Measurements from ENCODE around the gene GLI1. TPM values are rescaled to one million over a fixed set of nuclear protein-coding genes. Genes with fewer than 3 reads are reported as not detected.
"Not testable (repeated sequence)": the region's sequence is repeated elsewhere in the genome, so short reads cannot be mapped to it uniquely, and the experiment has no call there.

Gene GLI1
- total and polyA plus RNA-seq, 4 donors = 0.25 to 15.5 (median 2.3) TPM

DNA sequence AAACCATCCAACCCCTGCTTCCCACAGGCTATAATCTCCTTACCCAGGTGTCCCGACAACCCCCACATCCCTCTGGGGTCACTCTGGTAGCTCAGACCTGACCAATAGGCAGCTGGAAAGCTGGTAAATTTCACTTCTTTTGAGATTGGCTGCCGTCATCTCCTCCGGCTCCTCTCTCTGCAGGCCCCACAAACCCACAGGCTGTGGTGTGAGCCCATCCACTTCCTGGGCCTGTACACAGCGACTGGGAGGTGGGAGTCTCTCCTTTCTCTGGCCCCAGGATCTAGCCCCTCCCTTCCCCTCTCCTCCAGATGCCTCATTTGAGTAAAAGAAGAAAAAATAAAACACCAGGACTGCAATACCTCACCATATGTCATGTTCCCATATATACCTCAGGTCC, 24.3 kb upstream of the GLI1 start:
- Histone ChIP-seq H3K36me3 (ENCODE audit: control insufficient read depth in 1 of 2, insufficient read depth in 2 of 2, low read length in 1 of 2) (no peaks in the 10 kb centered on the region), H3K9me3 (ENCODE audit: control insufficient read depth, low read length) (no peaks in the 10 kb centered on the region), H3K4me1 (ENCODE audit: control insufficient read depth in 1 of 2, insufficient read depth in 2 of 2, low read length in 2 of 2) (peaks cover 0 to 6% of the 10 kb centered on the region in 2 donors), H3K4me3 (ENCODE audit: low read length in 2 of 2) (no peak overlapping the region), H3K27ac (ENCODE audit: low read depth in 1 of 2, low read length in 2 of 2) (no peak overlapping the region), H3K27me3 (ENCODE audit: control insufficient read depth in 1 of 2, insufficient read depth in 2 of 2, low read length in 1 of 2) (no peaks in the 10 kb centered on the region)
- WGBS, 2 donors = 54 to 69% methylated on average over 4 of the region's 4 CpGs
- no peak for ATAC-seq (ENCODE audit: low FRiP score)
- intact Hi-C loops (cut with DNase I) = no loop called here
- DNase-seq = no peak

DNA sequence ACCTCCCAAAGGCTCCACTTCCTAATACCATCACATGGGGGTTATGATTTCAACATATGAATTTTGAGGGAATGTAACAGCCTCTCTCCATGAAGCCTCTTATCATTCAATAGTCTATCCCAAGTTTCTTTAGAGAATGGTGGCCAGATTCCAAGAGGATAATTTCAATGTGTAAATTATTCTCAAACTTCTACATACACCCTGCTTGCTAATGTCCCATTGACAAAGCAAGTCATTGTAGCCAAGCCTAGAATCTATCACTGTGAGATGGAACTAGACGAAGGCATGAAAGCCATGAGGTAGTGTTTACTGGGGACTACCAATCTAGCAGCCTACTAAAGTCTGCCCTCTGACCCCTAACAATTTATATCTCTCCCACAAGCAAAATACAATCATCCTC, 21.2 kb upstream of the GLI1 start:
- Histone ChIP-seq H3K4me1 (ENCODE audit: control insufficient read depth in 1 of 2, insufficient read depth in 2 of 2, low read length in 2 of 2) (peaks cover 0 to 6% of the 10 kb centered on the region in 2 donors), H3K27me3 (ENCODE audit: control insufficient read depth in 1 of 2, insufficient read depth in 2 of 2, low read length in 1 of 2) (no peaks in the 10 kb centered on the region), H3K27ac (ENCODE audit: low read depth in 1 of 2, low read length in 2 of 2) (no peak overlapping the region), H3K36me3 (ENCODE audit: control insufficient read depth in 1 of 2, insufficient read depth in 2 of 2, low read length in 1 of 2) (no peaks in the 10 kb centered on the region), H3K4me3 (ENCODE audit: low read length in 2 of 2) (no peak overlapping the region), H3K9me3 (ENCODE audit: control insufficient read depth, low read length) (no peaks in the 10 kb centered on the region)
- DNase-seq = no peak
- no peak for ATAC-seq (ENCODE audit: low FRiP score)
- intact Hi-C loops (cut with DNase I) = no loop called here
- WGBS, 2 donors = 97 to 100% methylated on average over 1 of the region's 1 CpG

DNA sequence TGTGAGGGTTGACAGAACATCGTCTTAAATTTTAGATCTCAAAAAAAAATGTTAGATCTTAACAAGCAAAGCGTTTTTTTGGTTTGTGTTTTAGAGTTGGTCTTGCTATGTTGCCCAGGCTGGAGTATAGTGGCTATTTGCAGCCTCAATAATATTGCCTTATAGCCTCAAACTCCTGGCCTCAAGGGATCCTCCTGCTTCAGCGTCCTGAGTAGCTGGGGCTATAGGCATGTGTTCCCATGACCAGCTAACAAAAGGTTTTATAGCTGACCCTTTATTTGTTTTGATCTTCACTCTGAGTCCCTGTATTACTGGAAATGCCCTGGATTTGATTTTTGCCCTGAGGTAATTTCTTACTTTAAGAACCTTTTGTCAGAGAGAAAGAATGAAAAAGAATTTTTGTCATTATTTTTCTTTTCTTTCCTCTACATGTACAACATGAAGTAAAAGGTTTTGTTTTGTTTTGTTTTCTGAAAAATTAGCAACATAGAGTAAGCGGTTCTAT, 19.8 kb upstream of the GLI1 start:
- intact Hi-C loops (cut with DNase I) = no loop called here
- Histone ChIP-seq H3K4me1 (ENCODE audit: control insufficient read depth in 1 of 2, insufficient read depth in 2 of 2, low read length in 2 of 2) (peaks cover 0 to 6% of the 10 kb centered on the region in 2 donors), H3K9me3 (ENCODE audit: control insufficient read depth, low read length) (no peaks in the 10 kb centered on the region), H3K36me3 (ENCODE audit: control insufficient read depth in 1 of 2, insufficient read depth in 2 of 2, low read length in 1 of 2) (no peaks in the 10 kb centered on the region), H3K27me3 (ENCODE audit: control insufficient read depth in 1 of 2, insufficient read depth in 2 of 2, low read length in 1 of 2) (no peaks in the 10 kb centered on the region), H3K4me3 (ENCODE audit: low read length in 2 of 2) (no peak overlapping the region), H3K27ac (ENCODE audit: low read depth in 1 of 2, low read length in 2 of 2) (peak overlapping the region; percentile 54 to 59)
- peak in 1 of 2 donors; percentile 8 for DNase-seq
- 32 to 43% methylated on average over 4 of the region's 4 CpGs for WGBS, 2 donors
- ATAC-seq (ENCODE audit: low FRiP score) = no peak

DNA sequence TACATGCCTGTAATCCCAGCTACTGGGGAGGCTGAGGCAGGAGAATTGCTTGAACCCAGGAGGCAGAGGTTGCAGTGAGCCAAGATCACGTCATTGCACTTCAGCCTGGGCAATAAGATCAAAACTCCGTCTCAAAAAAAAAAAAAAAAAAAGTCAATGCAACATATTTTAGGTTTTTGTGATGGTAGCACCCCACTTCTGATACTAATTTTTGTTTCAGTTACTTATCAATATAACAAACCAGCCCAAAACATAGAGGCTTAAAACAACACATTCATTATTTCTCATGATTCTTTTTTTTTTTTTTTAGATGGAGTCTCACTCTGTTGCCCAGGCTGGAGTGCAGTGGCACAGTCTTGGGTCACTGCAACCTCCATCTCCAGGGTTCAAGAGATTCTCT, 18.2 kb upstream of the GLI1 start:
- H3K36me3 ChIP-seq (ENCODE audit: control insufficient read depth in 1 of 2, insufficient read depth in 2 of 2, low read length in 1 of 2); H3K4me1 ChIP-seq (ENCODE audit: control insufficient read depth in 1 of 2, insufficient read depth in 2 of 2, low read length in 2 of 2); H3K9me3 ChIP-seq (ENCODE audit: control insufficient read depth, low read length); DNase-seq; H3K27me3 ChIP-seq (ENCODE audit: control insufficient read depth in 1 of 2, insufficient read depth in 2 of 2, low read length in 1 of 2); ATAC-seq (ENCODE audit: low FRiP score); H3K27ac ChIP-seq (ENCODE audit: low read depth in 1 of 2, low read length in 2 of 2); H3K4me3 ChIP-seq (ENCODE audit: low read length in 2 of 2); intact Hi-C loops (cut with DNase I): not testable (repeated sequence)
- WGBS, 2 donors = 89 to 96% methylated on average over 2 of the region's 2 CpGs

DNA sequence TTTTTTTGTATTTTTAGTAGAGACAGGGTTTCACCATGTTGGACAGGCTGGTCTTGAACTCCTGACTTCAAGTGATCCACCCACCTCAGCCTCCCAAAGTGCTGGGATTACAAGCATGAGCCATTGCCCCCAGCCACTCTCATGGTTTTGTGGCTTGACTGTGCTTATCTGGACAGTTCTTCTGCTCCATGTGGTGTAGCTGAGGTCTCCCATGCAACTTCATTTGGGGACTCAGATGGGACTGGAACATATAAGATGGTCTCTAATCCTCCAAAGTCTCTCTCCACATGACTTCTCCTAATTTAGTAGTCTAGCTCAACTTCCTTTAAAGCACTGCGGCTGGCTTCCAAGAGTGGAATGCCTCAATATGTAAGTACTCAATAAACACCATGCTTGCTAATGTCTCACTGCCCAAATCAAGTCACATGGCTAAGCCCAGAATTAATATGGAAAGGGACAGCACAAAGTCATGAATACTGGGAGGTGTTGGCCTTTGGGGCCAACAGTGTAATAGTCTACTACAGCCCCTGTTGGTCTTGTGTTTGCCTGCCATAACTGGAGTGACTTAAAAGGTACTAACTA, 17.6 kb upstream of the GLI1 start:
- intact Hi-C loops (cut with DNase I) = no loop called here
- Histone ChIP-seq H3K27me3 (ENCODE audit: control insufficient read depth in 1 of 2, insufficient read depth in 2 of 2, low read length in 1 of 2) (no peaks in the 10 kb centered on the region), H3K9me3 (ENCODE audit: control insufficient read depth, low read length) (no peaks in the 10 kb centered on the region), H3K4me1 (ENCODE audit: control insufficient read depth in 1 of 2, insufficient read depth in 2 of 2, low read length in 2 of 2) (peaks cover 0 to 6% of the 10 kb centered on the region in 2 donors), H3K27ac (ENCODE audit: low read depth in 1 of 2, low read length in 2 of 2) (no peak overlapping the region), H3K36me3 (ENCODE audit: control insufficient read depth in 1 of 2, insufficient read depth in 2 of 2, low read length in 1 of 2) (no peaks in the 10 kb centered on the region), H3K4me3 (ENCODE audit: low read length in 2 of 2) (no peak overlapping the region)
- no peak for ATAC-seq (ENCODE audit: low FRiP score)
- no peak for DNase-seq
- whole genome bisulfite sequencing, 2 donors = 42 to 79% methylated on average over 1 of the region's 1 CpG

DNA sequence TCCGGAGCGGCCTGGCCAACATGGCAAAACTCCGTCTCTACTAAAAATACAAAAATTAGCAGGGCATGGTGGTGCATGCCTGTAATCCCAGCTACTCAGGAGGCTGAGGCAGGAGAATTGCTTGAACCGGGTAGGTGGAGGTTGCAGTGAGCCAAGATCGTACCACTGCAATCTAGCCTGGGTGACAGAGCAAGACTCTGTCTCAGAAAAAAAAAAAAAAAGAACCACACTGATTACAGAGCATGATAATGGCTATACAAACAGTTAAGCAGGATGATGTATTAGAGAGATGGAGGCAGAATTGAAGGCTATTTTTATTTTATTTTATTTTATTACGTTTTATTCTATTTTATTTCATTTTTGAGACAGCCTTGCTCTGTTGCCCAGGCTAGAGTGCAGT, 15.2 kb upstream of the GLI1 start:
- H3K9me3 ChIP-seq (ENCODE audit: control insufficient read depth, low read length); H3K27me3 ChIP-seq (ENCODE audit: control insufficient read depth in 1 of 2, insufficient read depth in 2 of 2, low read length in 1 of 2); DNase-seq; H3K27ac ChIP-seq (ENCODE audit: low read depth in 1 of 2, low read length in 2 of 2); H3K4me1 ChIP-seq (ENCODE audit: control insufficient read depth in 1 of 2, insufficient read depth in 2 of 2, low read length in 2 of 2); intact Hi-C loops (cut with DNase I); H3K36me3 ChIP-seq (ENCODE audit: control insufficient read depth in 1 of 2, insufficient read depth in 2 of 2, low read length in 1 of 2); H3K4me3 ChIP-seq (ENCODE audit: low read length in 2 of 2); ATAC-seq (ENCODE audit: low FRiP score): not testable (repeated sequence)
- WGBS, 2 donors = 75 to 76% methylated on average over 6 of the region's 6 CpGs

DNA sequence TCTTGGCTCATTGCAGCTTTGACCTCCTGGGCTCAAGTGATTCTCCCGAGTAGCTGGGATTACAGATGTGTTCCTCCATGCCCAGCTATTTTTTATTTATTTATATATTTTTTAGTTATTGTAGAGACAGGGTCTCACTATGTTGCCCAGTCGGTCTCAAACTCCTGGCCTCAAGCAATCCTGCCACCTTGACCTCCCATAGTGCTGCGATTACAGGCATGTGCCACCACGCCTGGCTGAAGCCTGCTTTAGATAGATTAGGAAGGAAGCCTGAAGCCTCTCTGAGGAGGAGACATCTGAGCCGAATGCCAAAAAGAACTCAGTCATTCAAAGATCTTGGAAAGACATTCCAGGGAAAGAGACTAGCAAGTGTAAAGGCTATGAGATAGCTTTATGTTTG, 14.8 kb upstream of the GLI1 start:
- intact Hi-C loops (cut with DNase I) = no loop called here
- H3K27ac ChIP-seq (ENCODE audit: low read depth in 1 of 2, low read length in 2 of 2) = no peak overlapping the region
- no peak overlapping the region for H3K4me3 ChIP-seq (ENCODE audit: low read length in 2 of 2)
- no peaks in the 10 kb centered on the region for H3K4me1 ChIP-seq (ENCODE audit: control insufficient read depth in 1 of 2, insufficient read depth in 2 of 2, low read length in 2 of 2)
- ATAC-seq (ENCODE audit: low FRiP score) (no peak), DNase-seq (peak in 1 of 2 donors; percentile 5)
- H3K27me3 ChIP-seq (ENCODE audit: control insufficient read depth in 1 of 2, insufficient read depth in 2 of 2, low read length in 1 of 2) = no peaks in the 10 kb centered on the region
- WGBS, 2 donors = 79 to 86% methylated on average over 5 of the region's 5 CpGs
- H3K36me3 ChIP-seq (ENCODE audit: control insufficient read depth in 1 of 2, insufficient read depth in 2 of 2, low read length in 1 of 2) = no peaks in the 10 kb centered on the region
- H3K9me3 ChIP-seq (ENCODE audit: control insufficient read depth, low read length) = no peaks in the 10 kb centered on the region

DNA sequence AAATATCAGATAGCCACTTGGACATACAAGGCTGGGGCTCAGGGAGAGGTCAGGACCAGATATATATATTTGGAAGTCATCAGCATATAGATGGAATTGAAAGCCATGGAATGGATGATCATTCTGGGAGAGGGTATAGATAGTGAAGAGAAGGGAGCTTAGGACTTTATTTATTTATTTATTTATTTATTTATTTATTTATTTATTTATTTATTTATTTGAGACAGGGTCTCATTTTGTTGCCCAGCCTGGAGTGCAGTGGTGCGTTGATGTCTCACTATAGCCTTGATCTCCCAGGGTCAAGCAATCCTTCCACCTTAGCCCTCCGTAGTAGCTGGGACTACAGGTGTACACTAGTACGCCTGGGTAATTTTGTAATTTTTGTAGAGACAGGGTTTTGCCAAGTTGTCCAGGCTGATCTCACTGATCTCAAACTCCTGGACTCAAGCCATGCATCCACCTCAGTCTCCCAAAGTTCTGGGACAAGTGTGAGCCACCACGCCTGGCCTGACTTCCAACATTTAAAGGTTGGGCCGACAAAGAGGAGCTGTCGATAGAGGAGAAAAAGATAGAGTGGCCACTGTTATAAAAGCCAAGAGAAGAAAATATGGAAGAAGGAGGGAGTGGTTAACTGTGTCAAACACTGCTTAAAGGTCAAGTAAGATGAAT, 13.2 kb upstream of the GLI1 start:
- Histone ChIP-seq H3K36me3 (ENCODE audit: control insufficient read depth in 1 of 2, insufficient read depth in 2 of 2, low read length in 1 of 2) (no peaks in the 10 kb centered on the region), H3K9me3 (ENCODE audit: control insufficient read depth, low read length) (no peaks in the 10 kb centered on the region), H3K27me3 (ENCODE audit: control insufficient read depth in 1 of 2, insufficient read depth in 2 of 2, low read length in 1 of 2) (no peaks in the 10 kb centered on the region), H3K4me3 (ENCODE audit: low read length in 2 of 2) (no peak overlapping the region), H3K27ac (ENCODE audit: low read depth in 1 of 2, low read length in 2 of 2) (no peak overlapping the region), H3K4me1 (ENCODE audit: control insufficient read depth in 1 of 2, insufficient read depth in 2 of 2, low read length in 2 of 2) (no peaks in the 10 kb centered on the region)
- WGBS, 2 donors = 97 to 98% methylated on average over 6 of the region's 6 CpGs
- ATAC-seq (ENCODE audit: low FRiP score) = no peak
- DNase-seq = no peak
- intact Hi-C loops (cut with DNase I) = no loop called here

DNA sequence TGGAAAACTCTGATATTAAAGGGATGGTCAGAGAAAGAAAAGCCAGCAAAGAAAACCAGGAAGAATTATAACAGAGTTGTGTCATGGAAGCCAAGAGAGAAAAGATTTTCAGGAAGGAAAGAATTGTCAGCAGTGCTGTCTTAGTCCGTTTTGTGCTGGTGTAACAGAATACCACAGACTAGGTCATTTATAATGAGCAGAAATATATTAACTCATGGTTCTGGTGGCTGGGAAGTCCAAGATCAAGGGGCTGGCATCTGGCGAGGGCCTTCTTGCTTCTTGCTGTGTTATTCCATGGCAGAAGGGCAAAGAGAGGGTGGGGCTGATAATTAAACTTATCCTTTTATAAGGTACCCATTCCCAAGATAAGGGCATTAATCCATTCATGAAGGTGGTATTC, 10.9 kb upstream of the GLI1 start:
- Histone ChIP-seq H3K4me3 (ENCODE audit: low read length in 2 of 2) (no peak overlapping the region), H3K27me3 (ENCODE audit: control insufficient read depth in 1 of 2, insufficient read depth in 2 of 2, low read length in 1 of 2) (no peaks in the 10 kb centered on the region), H3K36me3 (ENCODE audit: control insufficient read depth in 1 of 2, insufficient read depth in 2 of 2, low read length in 1 of 2) (no peaks in the 10 kb centered on the region), H3K27ac (ENCODE audit: low read depth in 1 of 2, low read length in 2 of 2) (no peak overlapping the region), H3K4me1 (ENCODE audit: control insufficient read depth in 1 of 2, insufficient read depth in 2 of 2, low read length in 2 of 2) (no peaks in the 10 kb centered on the region), H3K9me3 (ENCODE audit: control insufficient read depth, low read length) (no peaks in the 10 kb centered on the region)
- DNase-seq (no peak), ATAC-seq (ENCODE audit: low FRiP score) (no peak)
- intact Hi-C loops (cut with DNase I) = no loop called here
- 90 to 96% methylated on average over 2 of the region's 2 CpGs for WGBS, 2 donors

All from aorta (tissue), 5 donors.